IMR-90 (cell line): Measurements from ENCODE around the gene MLST8. TPM values are rescaled to one million over a fixed set of nuclear protein-coding genes. Genes with fewer than 3 reads are reported as not detected.

Experiments used
- ATAC-seq: fragments of 200-7000 bp; cut with Tn5 transposase; 2 replicates; pipeline ENCODE4 v1.9.1; 2020; ENCODE audit warnings: low read depth, mild to moderate bottlenecking, moderate library complexity
- BruUV-seq: library from RNA; stranded (reverse); fragments of 400-500 nt; replicated peaks from 2 replicates; lab custom pipeline; 2021; lab: Mats Ljungman, UMichigan
- CTCF ChIA-PET: fragments of 300-600 bp; formaldehyde crosslinking; extraction: SDS; loops from one replicate; lab custom pipeline; 2021; ENCODE audit warnings: antibody characterized with exemption; lab: Yijun Ruan, JAX
- POLR2A ChIA-PET: fragments of 300-600 bp; sonication (Branson Sonifier 250); formaldehyde crosslinking; loops from one replicate; lab custom pipeline; 2022; ENCODE audit warnings: antibody characterized with exemption; ENCODE audit not compliant: unreplicated experiment; lab: Charles Lee
- DNase-seq: peaks from one replicate; pipeline ENCODE4 v3.0.0; 2013
- H2AFZ ChIP-seq: replicated peaks from 2 replicates; pipeline ENCODE3; 2013; ENCODE audit warnings: low read length, mild to moderate bottlenecking; ENCODE audit not compliant: poor library complexity
- H2AK5ac ChIP-seq: 2 replicates; pipeline ENCODE4 v1.6.1; 2013; ENCODE audit warnings: low read depth, low read length, inconsistent platforms
- H2AK9ac ChIP-seq: replicated peaks from 2 replicates; pipeline ENCODE3; 2013; ENCODE audit warnings: mild to moderate bottlenecking, low read depth, low read length, moderate library complexity; ENCODE audit not compliant: poor library complexity
- H2BK120ac ChIP-seq: 2 replicates; pipeline ENCODE4 v1.6.1; 2013; ENCODE audit warnings: low read depth, low read length, inconsistent platforms
- H2BK15ac ChIP-seq: 3 replicates; pipeline ENCODE4 v1.6.1; 2013; ENCODE audit warnings: low read depth, low read length, inconsistent platforms
- H2BK20ac ChIP-seq: 2 replicates; pipeline ENCODE4 v1.6.1; 2013; ENCODE audit warnings: low read depth, mild to moderate bottlenecking, inconsistent platforms, low read length, moderate library complexity
- H2BK5ac ChIP-seq: 2 replicates; pipeline ENCODE4 v1.6.1; 2013; ENCODE audit warnings: mild to moderate bottlenecking, low read depth, low read length, inconsistent platforms; ENCODE audit not compliant: poor library complexity, severe bottlenecking
- H3K14ac ChIP-seq: replicated peaks from 2 replicates; pipeline ENCODE4 v1.6.1; 2013; ENCODE audit warnings: low read depth, low read length, inconsistent platforms
- H3K18ac ChIP-seq: 2 replicates; pipeline ENCODE4 v1.6.1; 2013; ENCODE audit warnings: low read depth, low read length, control low read depth
- H3K23ac ChIP-seq: 2 replicates; pipeline ENCODE4 v1.6.1; 2013; ENCODE audit warnings: low read depth, low read length, inconsistent platforms
- H3K27ac ChIP-seq: 2 replicates; pipeline ENCODE4 v1.5.1; 2013; ENCODE audit warnings: mild to moderate bottlenecking, control low read depth, low read length; ENCODE audit not compliant: insufficient read depth
- H3K27me3 ChIP-seq: 2 replicates; pipeline ENCODE4 v1.6.1; 2013; ENCODE audit warnings: low read length; ENCODE audit not compliant: control insufficient read depth, insufficient read depth
- H3K36me3 ChIP-seq: 2 replicates; pipeline ENCODE4 v1.6.1; 2013; ENCODE audit warnings: low read length, mixed read lengths; ENCODE audit not compliant: control insufficient read depth, insufficient read depth
- H3K4ac ChIP-seq: 2 replicates; pipeline ENCODE4 v1.6.1; 2013; ENCODE audit warnings: low read depth, low read length, inconsistent platforms
- H3K4me1 ChIP-seq: 2 replicates; pipeline ENCODE4 v1.6.1; 2013; ENCODE audit warnings: low read length, mixed read lengths; ENCODE audit not compliant: control insufficient read depth, insufficient read depth
- H3K4me2 ChIP-seq: 2 replicates; pipeline ENCODE4 v1.6.1; 2013; ENCODE audit warnings: low read depth, mild to moderate bottlenecking, control low read depth, low read length, moderate library complexity
- H3K4me3 ChIP-seq: 2 replicates; pipeline ENCODE4 v1.5.1; 2013; ENCODE audit warnings: low read depth, mild to moderate bottlenecking, control low read depth, low read length, moderate library complexity; ENCODE audit not compliant: insufficient read depth
- H3K56ac ChIP-seq: 2 replicates; pipeline ENCODE4 v1.6.1; 2013; ENCODE audit warnings: low read length, inconsistent platforms; ENCODE audit not compliant: insufficient read depth; ENCODE audit errors: extremely low read depth
- H3K79me1 ChIP-seq, 2 experiments: 2 replicates each; pipeline ENCODE4 v1.6.1; 2013; ENCODE audit warnings: low read length in 2 of 2, inconsistent platforms in 1 of 2, low read depth in 1 of 2
- H3K9ac ChIP-seq: 2 replicates; pipeline ENCODE4 v1.6.1; 2013; ENCODE audit warnings: low read depth, low read length, control low read depth
- H3K9me1 ChIP-seq: 2 replicates; pipeline ENCODE4 v1.6.1; 2013; ENCODE audit warnings: low read length, inconsistent platforms; ENCODE audit not compliant: insufficient read depth
- H3K9me3 ChIP-seq: 2 replicates; pipeline ENCODE4 v1.6.1; 2013; ENCODE audit warnings: low read length; ENCODE audit not compliant: control insufficient read depth, insufficient read depth
- H4K20me1 ChIP-seq: 2 replicates; pipeline ENCODE4 v1.6.1; 2013; ENCODE audit warnings: low read length, inconsistent platforms; ENCODE audit not compliant: insufficient read depth
- H4K5ac ChIP-seq: 2 replicates; pipeline ENCODE4 v1.6.1; 2013; ENCODE audit warnings: mild to moderate bottlenecking, low read depth, low read length, control low read depth
- H4K8ac ChIP-seq, 2 experiments: 2 replicates each; pipeline ENCODE4 v1.6.1; 2013; ENCODE audit warnings: low read depth in 2 of 2, low read length in 2 of 2, control low read depth in 1 of 2, inconsistent platforms in 1 of 2
- H4K91ac ChIP-seq: 2 replicates; pipeline ENCODE4 v1.6.1; 2013; ENCODE audit warnings: low read depth, low read length, inconsistent platforms; ENCODE audit not compliant: insufficient read depth
- BHLHE40 ChIP-seq: fragments of 150-350 bp; IDR thresholded peaks from 2 replicates; pipeline ENCODE4 v1.6.1; 2016; ENCODE audit warnings: mild to moderate bottlenecking, low read depth, low read length
- CEBPB ChIP-seq: IDR thresholded peaks from 2 replicates; pipeline ENCODE4 v1.6.1; 2012; ENCODE audit warnings: low read depth, low read length, improper control_type of control experiment
- CHD1 ChIP-seq: IDR thresholded peaks from 2 replicates; pipeline ENCODE4 v1.6.1; 2012; ENCODE audit warnings: low read depth, low read length, improper control_type of control experiment
- FOS ChIP-seq: fragments of 150-350 bp; IDR thresholded peaks from 2 replicates; pipeline ENCODE4 v1.6.1; 2016; ENCODE audit warnings: low read depth, low read length
- MAFK ChIP-seq: IDR thresholded peaks from 2 replicates; pipeline ENCODE4 v1.6.1; 2012; ENCODE audit warnings: low read depth, low read length, improper control_type of control experiment
- MAZ ChIP-seq: IDR thresholded peaks from 2 replicates; pipeline ENCODE4 v1.6.1; 2012; ENCODE audit warnings: low read depth, mild to moderate bottlenecking, low read length, improper control_type of control experiment, moderate library complexity, borderline replicate concordance
- MXI1 ChIP-seq: IDR thresholded peaks from 2 replicates; pipeline ENCODE4 v1.6.1; 2012; ENCODE audit warnings: low read depth, mild to moderate bottlenecking, low read length, moderate library complexity, borderline replicate concordance
- NFE2L2 ChIP-seq: fragments of 150-350 bp; IDR thresholded peaks from 2 replicates; pipeline ENCODE4 v1.6.1; 2016; ENCODE audit warnings: low read depth, mild to moderate bottlenecking, low read length
- POLR2A ChIP-seq: IDR thresholded peaks from 2 replicates; pipeline ENCODE4 v1.6.1; 2012; ENCODE audit warnings: mild to moderate bottlenecking, low read depth, low read length
- RAD21 ChIP-seq: IDR thresholded peaks from 2 replicates; pipeline ENCODE4 v1.6.1; 2012; ENCODE audit warnings: low read length, improper control_type of control experiment
- RCOR1 ChIP-seq: IDR thresholded peaks from 2 replicates; pipeline ENCODE4 v1.6.1; 2012; ENCODE audit warnings: mild to moderate bottlenecking, low read length, improper control_type of control experiment; ENCODE audit not compliant: insufficient replicate concordance
- RFX5 ChIP-seq: IDR thresholded peaks from 2 replicates; pipeline ENCODE4 v1.8.0; 2012; ENCODE audit warnings: low read depth, mild to moderate bottlenecking, low read length, moderate library complexity
- WGBS, 2 experiments: methylation state at CpG; one replicate each; pipeline versions ENCODE4 v1.1.5 to v1.1.7; 2013; ENCODE audit warnings: missing lambda C conversion rate in 2 of 2; ENCODE audit not compliant: insufficient read length in 1 of 2; ENCODE audit errors: extremely low coverage in 2 of 2; 5-methylcytosine and 5-hydroxymethylcytosine counted together
- dilution Hi-C: fragments of 300-500 bp; cut with HindIII; formaldehyde crosslinking; loops from one replicate; pipeline ENCODE4 v1.14.3; 2018; ENCODE audit warnings: low sequenced_read_pairs; ENCODE audit not compliant: unreplicated experiment
- in situ Hi-C: fragments of 300-500 bp; cut with MboI; formaldehyde crosslinking; loops from 3 replicates; pipeline ENCODE4 v1.14.3; 2019; ENCODE audit warnings: low sequenced_read_pairs, inconsistent platforms, mixed read lengths
- intact Hi-C: fragments of 100-400 bp; cut with micrococcal nuclease; formaldehyde crosslinking; loops from 2 replicates; pipeline ENCODE4 v1.10.0; 2022
- polyA plus RNA-seq, 3 experiments: library from polyadenylated mRNA; depleted of rRNA; stranded (reverse); fragments of >200 nt; gene quantifications; 2 replicates each; pipeline ENCODE4 v1.2.3, GENCODE V29; 2012; ENCODE audit warnings: low replicate concordance in 1 of 3
- total RNA-seq: library from RNA; depleted of rRNA; stranded (reverse); fragments of >200 nt; gene quantifications from 2 replicates; pipeline ENCODE4 v1.2.3, GENCODE V29; 2012
- TF ChIP-seq, protein P1 (sequence below): fragments of 150-350 bp; IDR thresholded peaks from 2 replicates; pipeline ENCODE4 v1.6.1; 2016; ENCODE audit warnings: low read depth, mild to moderate bottlenecking, low read length, moderate library complexity, borderline replicate concordance

The MLST8 gene
- total and polyA plus RNA-seq, 2 of the 4 experiments (the other 2 are of a cell fraction) = 34.4 to 93.7 TPM

DNA sequence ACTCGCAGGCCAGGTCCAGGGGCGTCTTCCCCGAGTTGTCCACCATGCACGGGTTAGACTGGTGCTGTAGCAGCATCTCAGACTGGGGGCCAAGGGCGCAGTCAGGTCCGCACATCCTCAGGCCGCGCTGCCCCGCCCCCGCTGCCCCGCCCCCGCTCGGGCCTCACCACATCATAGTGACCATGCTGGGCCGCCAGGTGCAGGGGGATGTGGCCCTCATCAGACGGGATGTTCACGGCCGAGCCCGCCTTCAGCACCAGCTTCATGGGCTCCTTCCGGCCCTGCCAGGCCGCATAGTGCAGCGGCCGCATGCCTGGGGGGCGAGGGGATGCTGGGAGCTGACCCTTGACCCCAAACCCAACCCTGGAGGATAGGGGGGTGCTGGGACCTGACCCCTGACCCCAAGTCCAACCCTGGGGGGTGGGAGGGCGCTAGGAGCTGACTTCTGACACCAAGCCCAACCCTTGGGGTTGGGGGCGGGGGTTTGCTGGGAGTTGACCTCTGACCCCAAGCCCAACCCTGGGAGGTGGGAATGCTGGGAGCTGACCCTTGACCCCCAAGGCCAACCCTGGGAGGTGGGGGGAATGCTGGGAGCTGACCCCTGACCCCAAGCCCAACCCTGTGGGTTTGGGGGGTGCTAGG is 15.9 kb upstream of the MLST8 start:
- CTCF ChIA-PET = no interaction called here
- in situ Hi-C loops (no loop called here), intact Hi-C loops (no loop called here), dilution Hi-C loops (no loop called here)
- Histone ChIP-seq H3K56ac (no peak overlapping the region), H3K4me3 (no peak overlapping the region), H2AK9ac (no peak overlapping the region), H2BK5ac (no peak overlapping the region), H2BK15ac (no peak overlapping the region), H3K79me1 (no peaks in the 10 kb centered on the region), H2AK5ac (no peak overlapping the region), H2BK20ac (no peak overlapping the region), H3K36me3 (no peaks in the 10 kb centered on the region), H3K9me3 (no peaks in the 10 kb centered on the region), H4K20me1 (no peaks in the 10 kb centered on the region), H2AFZ (no peak overlapping the region), H3K18ac (no peak overlapping the region), H3K14ac (no peak overlapping the region), H3K4ac (no peak overlapping the region), H3K27me3 (peaks cover 11% of the 10 kb centered on the region), H3K27ac (no peak overlapping the region), H3K4me1 (no peaks in the 10 kb centered on the region), H4K91ac (no peak overlapping the region), H3K9ac (no peak overlapping the region), H3K4me2 (no peak overlapping the region), H4K5ac (no peak overlapping the region), H4K8ac (no peak overlapping the region), H2BK120ac (no peak overlapping the region), H3K23ac (no peak overlapping the region), H3K9me1 (0 out of 2 replicates have a peak, but pooled peaks cover under 1% of the 10 kb centered on the region)
- WGBS, 2 experiments = 80% methylated on average over 1 of the region's 25 CpGs; no CpG with 5 or more reads in 1 of the 2 experiments
- DNase-seq (no peak), ATAC-seq (no peak)
- POLR2A ChIA-PET = no interaction called here
- TF ChIP-seq RAD21 (no peak), POLR2A (no peak), CEBPB (no peak), MAZ (no peak), CHD1 (no peak), NFE2L2 (no peak), MAFK (no peak), RCOR1 (no peak), RFX5 (no peak), BHLHE40 (no peak), MXI1 (no peak), FOS (no peak)
- TF ChIP-seq, protein P1, sequence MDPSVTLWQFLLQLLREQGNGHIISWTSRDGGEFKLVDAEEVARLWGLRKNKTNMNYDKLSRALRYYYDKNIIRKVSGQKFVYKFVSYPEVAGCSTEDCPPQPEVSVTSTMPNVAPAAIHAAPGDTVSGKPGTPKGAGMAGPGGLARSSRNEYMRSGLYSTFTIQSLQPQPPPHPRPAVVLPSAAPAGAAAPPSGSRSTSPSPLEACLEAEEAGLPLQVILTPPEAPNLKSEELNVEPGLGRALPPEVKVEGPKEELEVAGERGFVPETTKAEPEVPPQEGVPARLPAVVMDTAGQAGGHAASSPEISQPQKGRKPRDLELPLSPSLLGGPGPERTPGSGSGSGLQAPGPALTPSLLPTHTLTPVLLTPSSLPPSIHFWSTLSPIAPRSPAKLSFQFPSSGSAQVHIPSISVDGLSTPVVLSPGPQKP = no peak
- no TSS peak for BruUV-seq
